K562 treated with DMSO at 1 percent for 4 hours (cell line): ENCODE measurements around the gene SMIM38. TPM values are rescaled to one million over a fixed set of nuclear protein-coding genes. Genes with fewer than 3 reads are reported as not detected.

Source experiments
- total RNA-seq: library from RNA; unstranded; fragments of 300-600 nt; gene quantifications from 2 replicates; pipeline ENCODE4 v1.2.3, GENCODE V29; 2022; ENCODE audit not compliant: insufficient read depth

SMIM38 gene
- total RNA-seq = 0.44 TPM in 1 of 2 replicates, not detected in the other

GRCh38 chr11:69155302-69156234 is at the start of gene SMIM38:
TSS of gene SMIM38 (plus strand) at chr11:69155935. CDS start at chr11:69157847, 1,912 bp downstream.

Other genes starting within 250 kb of the SMIM38 start
- not detected in 2 replicates for gene MRGPRD, start 174.9 kb upstream of the SMIM38 start, total RNA-seq
- gene MRGPRF, start 142.7 kb upstream of the SMIM38 start, total RNA-seq = not detected in 2 replicates
- gene TPCN2, start 107.0 kb upstream of the SMIM38 start, total RNA-seq = 4.9 and 5.2 TPM in 2 replicates
- 32.4 and 37.7 TPM in 2 replicates for gene MYEOV, start 138.2 kb downstream of the SMIM38 start, total RNA-seq